Measurements from ENCODE around the gene IFIH1.
A peak's percentile ranks its signal among the peaks of the same experiment; 100 is the strongest.

The IFIH1 gene

DNA sequence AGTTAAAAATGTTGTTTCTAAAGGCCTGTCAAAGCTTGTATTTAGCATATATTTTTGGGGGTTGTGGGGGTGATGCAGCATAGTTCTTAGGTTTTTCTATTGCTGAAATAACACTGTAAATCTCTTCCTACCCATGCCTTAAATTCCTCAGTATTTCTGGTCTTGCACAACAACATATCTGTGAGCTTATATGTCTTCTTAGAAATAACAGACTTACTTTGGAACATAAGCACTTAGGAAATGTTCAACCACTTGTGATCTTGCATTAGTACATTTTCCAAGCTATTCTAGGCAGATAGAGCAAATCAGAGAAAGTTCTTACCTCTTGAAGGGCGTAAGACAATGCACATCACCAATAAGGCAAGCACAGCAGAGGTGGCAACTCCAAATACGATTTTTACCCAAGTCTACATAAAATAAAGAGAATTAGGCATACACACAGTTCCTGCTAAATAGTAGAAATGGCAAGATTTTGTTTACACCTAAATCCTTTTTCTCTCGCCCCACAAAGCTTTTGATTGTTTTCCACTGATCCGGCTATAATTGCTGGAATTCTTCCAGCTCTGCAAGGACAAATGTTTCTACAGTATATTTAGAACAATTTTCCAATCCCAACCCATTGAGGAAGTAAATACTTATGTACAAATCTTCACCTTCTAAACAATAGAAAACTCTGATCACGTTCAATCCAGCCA is 75.8 kb downstream of the IFIH1 start:
- Histone ChIP-seq H3K27ac (replicated peaks; ENCODE audit: low read length) (peak overlapping the region; percentile 37), H3K27me3 (ENCODE audit: control insufficient read depth in 3 of 3, insufficient read depth in 3 of 3, low read depth in 1 of 3, low read length in 3 of 3) (no peaks in the 10 kb centered on the region), H2BK12ac (ENCODE audit: low read length) (no peak overlapping the region), H3K79me1 (ENCODE audit: low read depth, low read length) (no peaks in the 10 kb centered on the region), H2AK5ac (ENCODE audit: low read depth, low read length) (no peak overlapping the region), H3K4me1 (ENCODE audit: control insufficient read depth in 2 of 2, insufficient read depth in 1 of 2, low read depth in 1 of 2, low read length in 2 of 2) (peaks cover 0 to 3% of the 10 kb centered on the region in 2 donors), H2BK15ac (ENCODE audit: low read length) (no peak overlapping the region), H2BK5ac (ENCODE audit: low read length) (no peak overlapping the region), H3K9ac (ENCODE audit: low read depth, low read length, poor library complexity) (no peak overlapping the region), H4K8ac (ENCODE audit: low read depth, low read length) (no peak overlapping the region), H3K4me3 (ENCODE audit: low read length in 2 of 2) (no peak overlapping the region), H4K91ac (ENCODE audit: low read depth, low read length, poor library complexity) (no peak overlapping the region), H3K18ac (ENCODE audit: low read length) (no peak overlapping the region), H3K4ac (ENCODE audit: low read length) (no peak overlapping the region), H2AFZ (ENCODE audit: low read length) (no peak overlapping the region), H3K4me2 (ENCODE audit: insufficient read depth, low read length, poor library complexity, severe bottlenecking) (peak overlapping the region; percentile 11), H3K9me3 (replicated peaks in 1 of 2; ENCODE audit: control insufficient read depth in 2 of 2, insufficient read depth in 1 of 2, low read depth in 1 of 2, low read length in 2 of 2) (no peaks in the 10 kb centered on the region), H3K36me3 (replicated peaks in 1 of 2; ENCODE audit: control insufficient read depth in 2 of 2, insufficient read depth in 2 of 2, low read length in 2 of 2) (no peaks in the 10 kb centered on the region), H3K14ac (ENCODE audit: low read length) (no peak overlapping the region), H2BK120ac (ENCODE audit: low read depth, low read length) (no peak overlapping the region), H3K23ac (ENCODE audit: low read depth, low read length, poor library complexity) (no peak overlapping the region)
- peak; percentile 37 for DNase-seq (ENCODE audit: low spot score)
- WGBS, 2 donors (ENCODE audit: extremely low coverage in 2 of 2, insufficient read length in 2 of 2, insufficient replicate concordance in 1 of 2), result no CpG with 5 or more reads among the region's 5 CpGs

- Histone ChIP-seq H3K14ac (ENCODE audit: low read length) (no peak overlapping the region), H3K4me3 (ENCODE audit: low read length in 2 of 2) (no peak overlapping the region), H2BK12ac (ENCODE audit: low read length) (no peak overlapping the region), H2AK5ac (ENCODE audit: low read depth, low read length) (no peak overlapping the region), H3K36me3 (replicated peaks in 1 of 2; ENCODE audit: control insufficient read depth in 2 of 2, insufficient read depth in 2 of 2, low read length in 2 of 2) (no peaks in the 10 kb centered on the region), H2BK5ac (ENCODE audit: low read length) (no peak overlapping the region), H3K18ac (ENCODE audit: low read length) (no peak overlapping the region), H3K23ac (ENCODE audit: low read depth, low read length, poor library complexity) (no peak overlapping the region), H2BK120ac (ENCODE audit: low read depth, low read length) (no peak overlapping the region), H3K4ac (ENCODE audit: low read length) (no peak overlapping the region), H2BK15ac (ENCODE audit: low read length) (no peak overlapping the region), H3K9me3 (replicated peaks in 1 of 2; ENCODE audit: control insufficient read depth in 2 of 2, insufficient read depth in 1 of 2, low read depth in 1 of 2, low read length in 2 of 2) (no peaks in the 10 kb centered on the region), H4K91ac (ENCODE audit: low read depth, low read length, poor library complexity) (no peak overlapping the region), H3K4me1 (ENCODE audit: control insufficient read depth in 2 of 2, insufficient read depth in 1 of 2, low read depth in 1 of 2, low read length in 2 of 2) (peaks cover 0 to 3% of the 10 kb centered on the region in 2 donors), H3K79me1 (ENCODE audit: low read depth, low read length) (no peaks in the 10 kb centered on the region), H3K4me2 (ENCODE audit: insufficient read depth, low read length, poor library complexity, severe bottlenecking) (no peak overlapping the region), H3K9ac (ENCODE audit: low read depth, low read length, poor library complexity) (no peak overlapping the region), H2AFZ (ENCODE audit: low read length) (no peak overlapping the region), H3K27ac (replicated peaks; ENCODE audit: low read length) (no peak overlapping the region), H4K8ac (ENCODE audit: low read depth, low read length) (no peak overlapping the region), H3K27me3 (ENCODE audit: control insufficient read depth in 3 of 3, insufficient read depth in 3 of 3, low read depth in 1 of 3, low read length in 3 of 3) (no peaks in the 10 kb centered on the region)
- no peak for DNase-seq (ENCODE audit: low spot score)
- no CpG with 5 or more reads among the region's 1 CpG for WGBS, 2 donors (ENCODE audit: extremely low coverage in 2 of 2, insufficient read length in 2 of 2, insufficient replicate concordance in 1 of 2)
Measured at GRCh38 chr2:162241571-162241970, 76.9 kb downstream of the IFIH1 start.

- Histone ChIP-seq H3K36me3 (replicated peaks in 1 of 2; ENCODE audit: control insufficient read depth in 2 of 2, insufficient read depth in 2 of 2, low read length in 2 of 2) (no peaks in the 10 kb centered on the region), H3K27me3 (ENCODE audit: control insufficient read depth in 3 of 3, insufficient read depth in 3 of 3, low read depth in 1 of 3, low read length in 3 of 3) (no peaks in the 10 kb centered on the region), H2BK120ac (ENCODE audit: low read depth, low read length) (no peak overlapping the region), H2AK5ac (ENCODE audit: low read depth, low read length) (no peak overlapping the region), H3K27ac (replicated peaks; ENCODE audit: low read length) (no peak overlapping the region), H3K14ac (ENCODE audit: low read length) (no peak overlapping the region), H3K23ac (ENCODE audit: low read depth, low read length, poor library complexity) (no peak overlapping the region), H2BK15ac (ENCODE audit: low read length) (no peak overlapping the region), H3K4me2 (ENCODE audit: insufficient read depth, low read length, poor library complexity, severe bottlenecking) (no peak overlapping the region), H3K4me1 (ENCODE audit: control insufficient read depth in 2 of 2, insufficient read depth in 1 of 2, low read depth in 1 of 2, low read length in 2 of 2) (no peaks in the 10 kb centered on the region), H3K18ac (ENCODE audit: low read length) (peak overlapping the region; percentile 28), H3K79me1 (ENCODE audit: low read depth, low read length) (no peaks in the 10 kb centered on the region), H2BK12ac (ENCODE audit: low read length) (peak overlapping the region; percentile 22), H4K91ac (ENCODE audit: low read depth, low read length, poor library complexity) (no peak overlapping the region), H3K4me3 (ENCODE audit: low read length in 2 of 2) (no peak overlapping the region), H3K9ac (ENCODE audit: low read depth, low read length, poor library complexity) (no peak overlapping the region), H2AFZ (ENCODE audit: low read length) (no peak overlapping the region), H4K8ac (ENCODE audit: low read depth, low read length) (no peak overlapping the region), H2BK5ac (ENCODE audit: low read length) (no peak overlapping the region), H3K9me3 (replicated peaks in 1 of 2; ENCODE audit: control insufficient read depth in 2 of 2, insufficient read depth in 1 of 2, low read depth in 1 of 2, low read length in 2 of 2) (no peaks in the 10 kb centered on the region), H3K4ac (ENCODE audit: low read length) (no peak overlapping the region)
- DNase-seq (ENCODE audit: low spot score), result no peak
- WGBS, 2 donors (ENCODE audit: extremely low coverage in 2 of 2, insufficient read length in 2 of 2, insufficient replicate concordance in 1 of 2), result no CpG with 5 or more reads among the region's 38 CpGs
Measured at GRCh38 chr2:162234620-162235462, 83.6 kb downstream of the IFIH1 start.

DNA sequence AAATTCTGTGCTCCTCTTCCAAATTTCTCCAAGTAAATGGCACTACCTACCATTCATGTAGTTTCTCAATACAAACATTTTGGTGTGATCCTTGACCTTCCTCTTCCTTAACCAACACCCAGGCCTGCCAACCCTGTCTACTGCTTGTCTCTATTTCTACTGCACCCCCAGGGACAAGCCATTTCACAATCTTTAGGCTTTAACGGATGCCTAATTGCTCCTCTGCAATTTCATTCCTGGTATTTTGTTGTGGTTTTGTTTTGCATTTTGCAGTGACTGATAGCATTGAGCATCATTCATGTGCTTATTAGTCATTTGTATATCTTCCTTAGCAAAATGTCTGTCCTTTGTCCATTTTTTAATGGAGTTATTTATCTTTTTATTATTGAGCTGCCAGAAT is 85.3 kb downstream of the IFIH1 start:
- Histone ChIP-seq H3K14ac (ENCODE audit: low read length) (no peak overlapping the region), H2AFZ (ENCODE audit: low read length) (no peak overlapping the region), H2AK5ac (ENCODE audit: low read depth, low read length) (no peak overlapping the region), H3K18ac (ENCODE audit: low read length) (no peak overlapping the region), H4K8ac (ENCODE audit: low read depth, low read length) (no peak overlapping the region), H2BK15ac (ENCODE audit: low read length) (no peak overlapping the region), H3K36me3 (replicated peaks in 1 of 2; ENCODE audit: control insufficient read depth in 2 of 2, insufficient read depth in 2 of 2, low read length in 2 of 2) (no peaks in the 10 kb centered on the region), H3K23ac (ENCODE audit: low read depth, low read length, poor library complexity) (no peak overlapping the region), H3K9me3 (replicated peaks in 1 of 2; ENCODE audit: control insufficient read depth in 2 of 2, insufficient read depth in 1 of 2, low read depth in 1 of 2, low read length in 2 of 2) (no peaks in the 10 kb centered on the region), H3K4me1 (ENCODE audit: control insufficient read depth in 2 of 2, insufficient read depth in 1 of 2, low read depth in 1 of 2, low read length in 2 of 2) (no peaks in the 10 kb centered on the region), H3K27ac (replicated peaks; ENCODE audit: low read length) (no peak overlapping the region), H3K4ac (ENCODE audit: low read length) (no peak overlapping the region), H3K4me2 (ENCODE audit: insufficient read depth, low read length, poor library complexity, severe bottlenecking) (no peak overlapping the region), H4K91ac (ENCODE audit: low read depth, low read length, poor library complexity) (no peak overlapping the region), H3K4me3 (ENCODE audit: low read length in 2 of 2) (no peak overlapping the region), H3K27me3 (ENCODE audit: control insufficient read depth in 3 of 3, insufficient read depth in 3 of 3, low read depth in 1 of 3, low read length in 3 of 3) (no peaks in the 10 kb centered on the region), H3K79me1 (ENCODE audit: low read depth, low read length) (no peaks in the 10 kb centered on the region), H3K9ac (ENCODE audit: low read depth, low read length, poor library complexity) (no peak overlapping the region), H2BK12ac (ENCODE audit: low read length) (no peak overlapping the region), H2BK120ac (ENCODE audit: low read depth, low read length) (no peak overlapping the region), H2BK5ac (ENCODE audit: low read length) (no peak overlapping the region)
- DNase-seq (ENCODE audit: low spot score), result no peak
- WGBS, 2 donors (ENCODE audit: extremely low coverage in 2 of 2, insufficient read length in 2 of 2, insufficient replicate concordance in 1 of 2), result no CpG with 5 or more reads among the region's 1 CpG

Measured in neuronal stem cell (in vitro differentiated cells).